SK-N-SH (cell line): ENCODE data around the gene TBC1D5. TPM values are rescaled to one million over a fixed set of nuclear protein-coding genes. Genes with fewer than 3 reads are reported as not detected.

Source experiments
- CTCF ChIA-PET: fragments of 300-600, 350-600 bp; formaldehyde crosslinking; extraction: SDS; loops from one replicate; lab custom pipeline; 2021; lab: Yijun Ruan, JAX
- POLR2A ChIA-PET: fragments of 350-600 bp; sonication (Branson Sonifier 250); formaldehyde crosslinking; extraction: SDS; loops from one replicate; lab custom pipeline; 2020; ENCODE audit warnings: antibody characterized with exemption, inconsistent platforms; lab: Yijun Ruan, JAX
- DNase-seq: peaks from one replicate; pipeline ENCODE4 v3.0.0; 2012
- H2AFZ ChIP-seq: fragments of 200-600 bp; sonication (generic); 2 replicates; pipeline ENCODE4 v1.8.1; 2016; ENCODE audit warnings: antibody characterized with exemption, mild to moderate bottlenecking, low read depth
- H3F3A ChIP-seq: fragments of 200-600 bp; sonication (generic); replicated peaks from 2 replicates; pipeline ENCODE3; 2016; ENCODE audit warnings: antibody characterized with exemption, mild to moderate bottlenecking; ENCODE audit not compliant: insufficient read depth
- H3K27ac ChIP-seq, 2 experiments: fragments of 200-500 bp in 1 of 2; fragments of 200-600 bp in 1 of 2; sonication (Bioruptor generic) in 1 of 2; sonication (generic), shearing (Covaris generic) in 1 of 2; 2 replicates each; pipeline versions ENCODE4 v1.5.1 to v1.6.1; 2014 to 2016; ENCODE audit warnings: low read depth in 2 of 2, inconsistent platforms in 1 of 2, low read length in 1 of 2, mild to moderate bottlenecking in 1 of 2, mixed read lengths in 1 of 2
- H3K27me3 ChIP-seq: fragments of 200-600 bp; sonication (generic), shearing (Covaris generic); 2 replicates; pipeline ENCODE4 v1.6.1; 2016; ENCODE audit warnings: mixed run types; ENCODE audit not compliant: insufficient read depth
- H3K36me3 ChIP-seq, 2 experiments: fragments of 200-500 bp in 1 of 2; fragments of 200-600 bp in 1 of 2; sonication (Bioruptor generic) in 1 of 2; sonication (generic) in 1 of 2; replicated peaks in 1 of 2; 2 replicates each; pipeline versions ENCODE3 to v1.5.1; 2014 to 2016; ENCODE audit warnings: low read length in 1 of 2, mild to moderate bottlenecking in 1 of 2; ENCODE audit not compliant: insufficient read depth in 2 of 2, control insufficient read depth in 1 of 2
- H3K4me1 ChIP-seq, 2 experiments: fragments of 200-500 bp in 1 of 2; fragments of 200-600 bp in 1 of 2; sonication (Bioruptor generic) in 1 of 2; sonication (generic), shearing (Covaris generic) in 1 of 2; 2 replicates each; pipeline versions ENCODE4 v1.5.1 to v1.6.1; 2014 to 2016; ENCODE audit warnings: low read depth in 1 of 2, low read length in 1 of 2, mixed run types in 1 of 2; ENCODE audit not compliant: insufficient read depth in 2 of 2, control insufficient read depth in 1 of 2
- H3K4me2 ChIP-seq: fragments of 200-600 bp; sonication (generic), shearing (Covaris generic); 2 replicates; pipeline ENCODE4 v1.6.1; 2017; ENCODE audit warnings: mixed run types
- H3K4me3 ChIP-seq, 2 experiments: fragments of 200-500 bp in 1 of 2; fragments of 200-600 bp in 1 of 2; sonication (Bioruptor generic) in 1 of 2; sonication (generic), shearing (Covaris generic) in 1 of 2; 2 replicates each; pipeline versions ENCODE4 v1.5.1 to v1.8.1; 2014 to 2016; ENCODE audit warnings: low read depth in 2 of 2, inconsistent platforms in 1 of 2, low read length in 1 of 2, mild to moderate bottlenecking in 1 of 2, mixed read lengths in 1 of 2, moderate library complexity in 1 of 2
- H3K79me2 ChIP-seq: fragments of 200-600 bp; sonication (generic); 2 replicates; pipeline ENCODE4 v1.8.1; 2017; ENCODE audit warnings: mild to moderate bottlenecking; ENCODE audit not compliant: insufficient read depth
- H3K9ac ChIP-seq: fragments of 200-600 bp; sonication (generic); 2 replicates; pipeline ENCODE4 v1.6.1; 2017; ENCODE audit warnings: mixed run types
- H3K9me2 ChIP-seq: fragments of 200-600 bp; sonication (generic); 2 replicates; pipeline ENCODE4 v1.6.1; 2017; ENCODE audit warnings: mixed run types
- H3K9me3 ChIP-seq: fragments of 200-600 bp; sonication (generic); 2 replicates; pipeline ENCODE4 v1.6.1; 2017; ENCODE audit warnings: mixed run types, mild to moderate bottlenecking, moderate library complexity
- H4K20me1 ChIP-seq: fragments of 200-600 bp; sonication (generic); 2 replicates; pipeline ENCODE4 v1.6.1; 2017; ENCODE audit warnings: mild to moderate bottlenecking, mixed run types; ENCODE audit not compliant: insufficient read depth
- ELF1 ChIP-seq: IDR thresholded peaks from 2 replicates; pipeline ENCODE4 v1.4.0; 2012
- EP300 ChIP-seq, 2 experiments: IDR thresholded peaks; 2 replicates each; pipeline versions ENCODE4 v1.4.0 to v1.6.1; 2012; ENCODE audit warnings: borderline replicate concordance in 1 of 2, low read depth in 1 of 2, low read length in 1 of 2
- EZH2phosphoT487 ChIP-seq: fragments of 200-600 bp; sonication (generic); IDR thresholded peaks from 2 replicates; pipeline ENCODE4 v1.6.1; 2017; ENCODE audit warnings: low read depth, mixed run types, mild to moderate bottlenecking, antibody characterized with exemption, moderate library complexity, borderline replicate concordance
- FOSL2 ChIP-seq: IDR thresholded peaks from 2 replicates; pipeline ENCODE4 v1.4.0; 2012; ENCODE audit warnings: low read depth, mild to moderate bottlenecking, moderate library complexity, borderline replicate concordance
- FOXM1 ChIP-seq: IDR thresholded peaks from 2 replicates; pipeline ENCODE4 v1.4.0; 2012; ENCODE audit warnings: low read depth, mild to moderate bottlenecking
- IRF3 ChIP-seq: fragments of 150-350 bp; IDR thresholded peaks from 2 replicates; pipeline ENCODE4 v1.6.1; 2016; ENCODE audit warnings: mild to moderate bottlenecking, low read depth, low read length
- JUND ChIP-seq: IDR thresholded peaks from 2 replicates; pipeline ENCODE4 v1.4.0; 2012
- MEF2A ChIP-seq: IDR thresholded peaks from 2 replicates; pipeline ENCODE4 v1.4.0; 2012; ENCODE audit warnings: low read depth, borderline replicate concordance
- MXI1 ChIP-seq: IDR thresholded peaks from 2 replicates; pipeline ENCODE4 v1.6.1; 2012; ENCODE audit warnings: mild to moderate bottlenecking, low read depth, low read length, improper control_type of control experiment
- NFIC ChIP-seq: IDR thresholded peaks from 2 replicates; pipeline ENCODE4 v1.4.0; 2012; ENCODE audit warnings: borderline replicate concordance
- RAD21 ChIP-seq: IDR thresholded peaks from 2 replicates; pipeline ENCODE4 v1.6.1; 2012; ENCODE audit warnings: mild to moderate bottlenecking, low read length
- REST ChIP-seq: IDR thresholded peaks from 2 replicates; pipeline ENCODE4 v1.6.1; 2012; ENCODE audit warnings: mild to moderate bottlenecking, low read depth, low read length, moderate library complexity
- RFX5 ChIP-seq: IDR thresholded peaks from 2 replicates; pipeline ENCODE4 v1.6.1; 2012; ENCODE audit warnings: mild to moderate bottlenecking, improper control_type of control experiment, low read length
- SMC3 ChIP-seq: IDR thresholded peaks from 2 replicates; pipeline ENCODE4 v1.6.1; 2012; ENCODE audit warnings: low read depth, low read length, improper control_type of control experiment
- TAF1 ChIP-seq: IDR thresholded peaks from 2 replicates; pipeline ENCODE4 v1.6.1; 2012; ENCODE audit warnings: low read depth, mild to moderate bottlenecking, low read length, moderate library complexity, borderline replicate concordance
- TCF12 ChIP-seq: IDR thresholded peaks from 2 replicates; pipeline ENCODE4 v1.4.0; 2012
- TEAD4 ChIP-seq: IDR thresholded peaks from 2 replicates; pipeline ENCODE4 v1.4.0; 2012; ENCODE audit warnings: mild to moderate bottlenecking, borderline replicate concordance; ENCODE audit not compliant: insufficient read depth
- USF1 ChIP-seq: IDR thresholded peaks from 2 replicates; pipeline ENCODE4 v1.4.0; 2012; ENCODE audit warnings: low read depth, borderline replicate concordance
- YY1 ChIP-seq: IDR thresholded peaks from 2 replicates; pipeline ENCODE4 v1.4.0; 2012; ENCODE audit warnings: low read depth, mild to moderate bottlenecking
- ZBTB33 ChIP-seq: IDR thresholded peaks from 2 replicates; pipeline ENCODE4 v1.4.0; 2012; ENCODE audit warnings: low read depth, borderline replicate concordance
- WGBS: methylation state at CpG from one replicate; pipeline ENCODE4 v1.1.6; 2017; ENCODE audit warnings: low lambda C conversion rate; 5-methylcytosine and 5-hydroxymethylcytosine counted together
- polyA plus RNA-seq, 3 experiments: library from polyadenylated mRNA; depleted of rRNA; stranded (reverse); fragments of >200 nt; gene quantifications; 2 replicates each; pipeline ENCODE4 v1.2.3, GENCODE V29; 2012

Gene TBC1D5
- polyA plus RNA-seq, 1 of the 3 experiments (the other 2 are of a cell fraction): 19.5 TPM

- Histone ChIP-seq H3K79me2 (no peaks in the 10 kb centered on the region), H4K20me1 (no peaks in the 10 kb centered on the region)
- POLR2A ChIA-PET: no interaction called here
- TF ChIP-seq YY1: no peak
- peak; percentile 72 for TF ChIP-seq JUND
- TF ChIP-seq TCF12: peak; percentile 42; the same call in 1 of the 2 replicates
- peak; percentile 84 for TF ChIP-seq MEF2A
- no peak for TF ChIP-seq RFX5
- no peak for TF ChIP-seq EZH2phosphoT487
- TF ChIP-seq TEAD4: 0 out of 2 replicates have a peak, but pooled peaks have one; percentile 30
- peak; percentile 42; the same call in 1 of the 2 replicates for TF ChIP-seq NFIC
- peak; percentile 63; the same call in 1 of the 2 replicates for TF ChIP-seq FOSL2
- 0 out of 4 replicates have a peak, but pooled peaks of 1 of the 2 experiments have one; percentile 38 for TF ChIP-seq EP300 (IDR thresholded peaks at IDR 0.05; ENCODE audit: borderline replicate concordance in 1 of 2, low read depth in 1 of 2, low read length in 1 of 2)
- TF ChIP-seq, all 33 proteins: peak for 7
- Histone ChIP-seq H3K4me2 (no peak overlapping the region; the same call in 1 of the 2 replicates), H3K36me3 (no peaks in the 10 kb centered on the region), H3K4me1 (peaks cover 7 to 10% of the 10 kb centered on the region in 2 experiments; a peak in 2 of 4 replicates), H3K27me3 (no peaks in the 10 kb centered on the region), H3K9me2 (no peaks in the 10 kb centered on the region), H3K27ac (peak overlapping the region; percentile 26 to 41; a peak in 3 of 4 replicates), H3K9ac (no peak overlapping the region), H3K4me3 (no peak overlapping the region), H3F3A (peaks cover 7% of the 10 kb centered on the region), H3K9me3 (no peaks in the 10 kb centered on the region), H2AFZ (no peak overlapping the region)
- CTCF ChIA-PET: interaction anchor here (0.8 to 1.8 kb wide), 2 partner anchors 18 to 291 kb away, joined by 3 to 5 read pairs; no protein-coding TSS in a partner anchor
- DNase-seq: no peak
- 100% methylated on average over 2 of the region's 2 CpGs for WGBS
These were observed 567.1 kb downstream of the TBC1D5 start for GRCh38 chr3:17175187-17175807.

- Histone ChIP-seq H2AFZ (no peak overlapping the region), H3K9me2 (no peaks in the 10 kb centered on the region), H3K9me3 (no peaks in the 10 kb centered on the region), H3K9ac (no peak overlapping the region), H3K4me3 (no peak overlapping the region), H4K20me1 (no peaks in the 10 kb centered on the region), H3K36me3 (peaks cover 3 to 33% of the 10 kb centered on the region in 2 experiments), H3K4me1 (peaks cover 0 to 3% of the 10 kb centered on the region in 2 experiments; a peak in 1 of 4 replicates), H3F3A (no peaks in the 10 kb centered on the region), H3K27ac (no peak overlapping the region), H3K4me2 (no peak overlapping the region), H3K79me2 (no peaks in the 10 kb centered on the region), H3K27me3 (no peaks in the 10 kb centered on the region)
- ChIA-PET CTCF (no interaction called here), POLR2A (no interaction called here)
- no peak for DNase-seq
- 93% methylated on average over 7 of the region's 7 CpGs for WGBS
- no peak for TF ChIP-seq RAD21
- TF ChIP-seq REST: no peak
- TF ChIP-seq SMC3: no peak
- TF ChIP-seq FOXM1: no peak
- TF ChIP-seq USF1: no peak
- TF ChIP-seq IRF3: no peak
- TF ChIP-seq FOSL2: no peak
- no peak for TF ChIP-seq NFIC
- TF ChIP-seq TAF1: no peak
- no peak for TF ChIP-seq MEF2A
- no peak for TF ChIP-seq ZBTB33
- no peak for TF ChIP-seq MXI1
- TF ChIP-seq ELF1: no peak
- no peak for TF ChIP-seq YY1
These were observed 576.1 kb downstream of the TBC1D5 start for GRCh38 chr3:17166369-17166768.
